Posterior vena cava (tissue), 2 donors: ENCODE measurements around the gene ACTRT2. TPM values are rescaled to one million over a fixed set of nuclear protein-coding genes. Genes with fewer than 3 reads are reported as not detected.

Experiments
- DNase-seq: peaks from one replicate; pipeline ENCODE4 v3.0.0-alpha.2; 2020; ENCODE audit warnings: low spot score
- intact Hi-C, 2 donors: fragments of 100-400 bp; cut with DNase I; formaldehyde crosslinking; loops; one replicate each; pipeline versions ENCODE4 v1.14.1 to v1.14.2; 2022 to 2023
- total RNA-seq, 2 donors: library from RNA; stranded (reverse); fragmentation: NEBNext Ultra II Directional; extraction: Animal tissue kit (Norgen Biotek cat#: 25700); gene quantifications; one replicate each; pipeline ENCODE4 v1.2.1, GENCODE V29; 2021
- donor health status: DM: yes; HTN: yes; CAD: no.
- donor health status: DM: yes; HTN: yes; CAD: no.

Gene ACTRT2
- total RNA-seq, 2 donors from 2014 or later = not detected

GRCh38 chr1:2982615-2983318, 38.5 kb upstream of the ACTRT2 start:
- intact Hi-C loops = no loop called here
- DNase-seq = peak; percentile 78

- intact Hi-C loops = no loop called here
- DNase-seq = no peak
These were observed 38.0 kb upstream of the ACTRT2 start for GRCh38 chr1:2983319-2983705.

- intact Hi-C loops = no loop called here
- no peak for DNase-seq
These were observed 37.4 kb upstream of the ACTRT2 start for GRCh38 chr1:2983706-2984398.

GRCh38 chr1:2984399-2985061, 36.7 kb upstream of the ACTRT2 start:
- DNase-seq = no peak
- intact Hi-C loops = no loop called here

GRCh38 chr1:2985067-2985561, 36.2 kb upstream of the ACTRT2 start:
- intact Hi-C loops = no loop called here
- DNase-seq = peak; percentile 74

GRCh38 chr1:2985694-2986548, 35.3 kb upstream of the ACTRT2 start:
- no peak for DNase-seq
- intact Hi-C loops = no loop called here

- intact Hi-C loops = no loop called here
- DNase-seq = no peak
These were observed 34.5 kb upstream of the ACTRT2 start for GRCh38 chr1:2986549-2987305.

GRCh38 chr1:2987773-2988172, 33.5 kb upstream of the ACTRT2 start:
- peak; percentile 64 for DNase-seq
- intact Hi-C loops = no loop called here

GRCh38 chr1:2988256-2988655, 33.0 kb upstream of the ACTRT2 start:
- intact Hi-C loops = no loop called here
- no peak for DNase-seq

- intact Hi-C loops = no loop called here
- no peak for DNase-seq
These were observed 32.1 kb upstream of the ACTRT2 start for GRCh38 chr1:2989185-2989584.

- intact Hi-C loops = no loop called here
- DNase-seq = peak; percentile 71
These were observed 31.3 kb upstream of the ACTRT2 start for GRCh38 chr1:2989976-2990375.

- intact Hi-C loops = no loop called here
- DNase-seq = peak; percentile 75
These were observed 30.7 kb upstream of the ACTRT2 start for GRCh38 chr1:2990376-2991115.

GRCh38 chr1:2991753-2992495, 29.3 kb upstream of the ACTRT2 start:
- DNase-seq = peak; percentile 54
- intact Hi-C loops = no loop called here

GRCh38 chr1:2998503-2999100, 22.7 kb upstream of the ACTRT2 start:
- intact Hi-C loops = loop anchor here in 1 of 2 donors (1.0 kb wide), 1 partner anchor 360 kb away; no protein-coding TSS in a partner anchor
- peak; percentile 19 for DNase-seq

GRCh38 chr1:2999138-2999537, 22.1 kb upstream of the ACTRT2 start:
- intact Hi-C loops = loop anchor here in 1 of 2 donors (1.0 kb wide), 1 partner anchor 359 kb away; no protein-coding TSS in a partner anchor
- DNase-seq = peak; percentile 25

GRCh38 chr1:2999571-2999970, 21.7 kb upstream of the ACTRT2 start:
- DNase-seq = peak; percentile 55
- intact Hi-C loops = loop anchor here in 1 of 2 donors (1.0 kb wide), 1 partner anchor 359 kb away; no protein-coding TSS in a partner anchor

- intact Hi-C loops = no loop called here
- DNase-seq = peak; percentile 54
These were observed 21.1 kb upstream of the ACTRT2 start for GRCh38 chr1:3000214-3000613.
